ENCODE results near the gene COL25A1.

The COL25A1 gene

GRCh38 chr4:109214622-109215301, 87.7 kb downstream of the COL25A1 start:
- no peak for DNase-seq

- DNase-seq: no peak
Observed at GRCh38 chr4:109213056-109213455, 89.4 kb downstream of the COL25A1 start.

GRCh38 chr4:109211671-109212070, 90.8 kb downstream of the COL25A1 start:
- DNase-seq: no peak

- DNase-seq: no peak
Observed at GRCh38 chr4:109209647-109210046, 92.8 kb downstream of the COL25A1 start.

- DNase-seq: no peak
Observed at GRCh38 chr4:109207898-109208297, 94.6 kb downstream of the COL25A1 start.

GRCh38 chr4:109207061-109207460, 95.4 kb downstream of the COL25A1 start:
- no peak for DNase-seq

- no peak for DNase-seq
Observed at GRCh38 chr4:109206620-109207019, 95.8 kb downstream of the COL25A1 start.

- no peak for DNase-seq
Observed at GRCh38 chr4:109205186-109205585, 97.3 kb downstream of the COL25A1 start.

- DNase-seq: no peak
Observed at GRCh38 chr4:109199585-109199984, 102.9 kb downstream of the COL25A1 start.

GRCh38 chr4:109195646-109196045, 106.8 kb downstream of the COL25A1 start:
- no peak for DNase-seq

GRCh38 chr4:109191216-109191615, 111.2 kb downstream of the COL25A1 start:
- DNase-seq: no peak

GRCh38 chr4:109186458-109186945, 116.0 kb downstream of the COL25A1 start:
- DNase-seq: no peak

- no peak for DNase-seq
Observed at GRCh38 chr4:109185951-109186350, 116.5 kb downstream of the COL25A1 start.

- DNase-seq: no peak
Observed at GRCh38 chr4:109185548-109185947, 116.9 kb downstream of the COL25A1 start.

- DNase-seq: no peak
Observed at GRCh38 chr4:109184491-109184961, 117.9 kb downstream of the COL25A1 start.

- DNase-seq: no peak
Observed at GRCh38 chr4:109183931-109184490, 118.4 kb downstream of the COL25A1 start.

GRCh38 chr4:109182696-109183095, 119.8 kb downstream of the COL25A1 start:
- no peak for DNase-seq

- no peak for DNase-seq
Observed at GRCh38 chr4:109179061-109179460, 123.4 kb downstream of the COL25A1 start.

- DNase-seq: no peak
Observed at GRCh38 chr4:109177096-109177810, 125.2 kb downstream of the COL25A1 start.

GRCh38 chr4:109174224-109174953, 128.1 kb downstream of the COL25A1 start:
- DNase-seq: no peak

- DNase-seq: no peak
Observed at GRCh38 chr4:109172301-109172700, 130.2 kb downstream of the COL25A1 start.

- no peak for DNase-seq
Observed at GRCh38 chr4:109171070-109171469, 131.4 kb downstream of the COL25A1 start.

- DNase-seq: no peak
Observed at GRCh38 chr4:109169170-109169569, 133.3 kb downstream of the COL25A1 start.

All from CD4-positive, alpha-beta T cell treated with Interleukin-15 for 1 hour (primary cell).